Body of pancreas (tissue), 4 donors: ENCODE results near the gene DHRS7.
"Not testable (repeated sequence)": the region's sequence is repeated elsewhere in the genome, so short reads cannot be mapped to it uniquely, and the experiment has no call there.

Source experiments
- POLR2A ChIP-seq, 3 donors: fragments of 450-650 bp; IDR thresholded peaks; one replicate each; pipeline ENCODE4 v1.6.1; 2016; ENCODE audit warnings: antibody characterized with exemption in 3 of 3, mild to moderate bottlenecking in 2 of 3
- TF ChIP-seq, protein P1 (sequence below), 7 experiments: fragments of 450-650 bp in 4 of 7; fragments of 200-600 bp in 3 of 7; sonication (generic) in 3 of 7; IDR thresholded peaks; one replicate each; pipeline ENCODE4 v1.5.1; 2016 to 2019; ENCODE audit warnings: antibody characterized with exemption in 7 of 7

DNA sequence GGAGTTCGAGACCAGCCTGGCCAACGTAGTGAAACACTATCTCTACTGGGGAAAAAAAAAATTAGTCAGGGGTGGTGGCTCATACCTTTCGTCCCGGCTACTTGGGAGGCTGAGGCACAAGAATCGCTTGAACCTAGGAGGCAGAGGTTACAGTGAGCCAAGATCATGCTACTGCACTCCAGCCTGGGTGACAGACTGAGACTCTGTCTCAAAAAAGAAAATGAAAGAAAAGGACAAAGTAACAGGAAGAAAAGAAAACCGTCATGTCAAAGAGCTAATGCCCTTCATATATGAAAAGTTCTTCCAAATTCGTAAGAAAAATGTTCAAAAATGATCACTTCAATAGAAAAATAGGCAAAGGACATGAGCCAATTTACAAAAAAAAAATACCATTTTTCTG is 65.3 kb downstream of the DHRS7 start:
- TF ChIP-seq, protein P1, sequence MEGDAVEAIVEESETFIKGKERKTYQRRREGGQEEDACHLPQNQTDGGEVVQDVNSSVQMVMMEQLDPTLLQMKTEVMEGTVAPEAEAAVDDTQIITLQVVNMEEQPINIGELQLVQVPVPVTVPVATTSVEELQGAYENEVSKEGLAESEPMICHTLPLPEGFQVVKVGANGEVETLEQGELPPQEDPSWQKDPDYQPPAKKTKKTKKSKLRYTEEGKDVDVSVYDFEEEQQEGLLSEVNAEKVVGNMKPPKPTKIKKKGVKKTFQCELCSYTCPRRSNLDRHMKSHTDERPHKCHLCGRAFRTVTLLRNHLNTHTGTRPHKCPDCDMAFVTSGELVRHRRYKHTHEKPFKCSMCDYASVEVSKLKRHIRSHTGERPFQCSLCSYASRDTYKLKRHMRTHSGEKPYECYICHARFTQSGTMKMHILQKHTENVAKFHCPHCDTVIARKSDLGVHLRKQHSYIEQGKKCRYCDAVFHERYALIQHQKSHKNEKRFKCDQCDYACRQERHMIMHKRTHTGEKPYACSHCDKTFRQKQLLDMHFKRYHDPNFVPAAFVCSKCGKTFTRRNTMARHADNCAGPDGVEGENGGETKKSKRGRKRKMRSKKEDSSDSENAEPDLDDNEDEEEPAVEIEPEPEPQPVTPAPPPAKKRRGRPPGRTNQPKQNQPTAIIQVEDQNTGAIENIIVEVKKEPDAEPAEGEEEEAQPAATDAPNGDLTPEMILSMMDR (IDR thresholded peaks at IDR 0.05), result not testable (repeated sequence)
- TF ChIP-seq POLR2A (IDR thresholded peaks at IDR 0.05), result not testable (repeated sequence)
